Activated CD4-positive, alpha-beta T cell treated with anti-CD3 and anti-CD28 coated beads, Interleukin-2, amount 10 ng/mL, durations not matched to agents 24 days and 14 days (primary cell): ENCODE results near the gene CDH4. TPM values are rescaled to one million over a fixed set of nuclear protein-coding genes. Genes with fewer than 3 reads are reported as not detected.

Source experiments
- DNase-seq: peaks from one replicate; pipeline ENCODE4 v3.0.0; 2022
- H3K27ac Mint-ChIP-seq: one replicate; pipeline ENCODE4 v1.8.0; 2022; ENCODE audit warnings: mild to moderate bottlenecking, mixed read lengths
- H3K27me3 Mint-ChIP-seq: one replicate; pipeline ENCODE4 v1.8.0; 2022; ENCODE audit warnings: mixed read lengths
- H3K36me3 Mint-ChIP-seq: one replicate; pipeline ENCODE4 v1.8.0; 2022; ENCODE audit warnings: low read depth, mild to moderate bottlenecking, mixed read lengths
- H3K4me1 Mint-ChIP-seq: one replicate; pipeline ENCODE4 v1.8.0; 2021; ENCODE audit warnings: mixed read lengths
- H3K4me3 Mint-ChIP-seq: one replicate; pipeline ENCODE4 v1.8.0; 2022; ENCODE audit warnings: mild to moderate bottlenecking, moderate library complexity, mixed read lengths
- H3K9me3 Mint-ChIP-seq: one replicate; pipeline ENCODE4 v1.8.0; 2021; ENCODE audit warnings: mixed read lengths
- intact Hi-C: fragments of 100-400 bp; cut with micrococcal nuclease; formaldehyde crosslinking; loops from one replicate; pipeline ENCODE4 v1.15.1; 2023
- total RNA-seq: library from RNA; stranded (reverse); gene quantifications from 2 replicates; pipeline ENCODE4 v1.2.3, GENCODE V29; 2022

The CDH4 gene
- total RNA-seq, 1 donor from 2014 or later: not detected

GRCh38 chr20:61281286-61281795 lies 29.3 kb downstream of the CDH4 start:
- Mint-ChIP-seq H3K9me3 (peaks cover 2% of the 10 kb centered on the region), H3K27me3 (no peaks in the 10 kb centered on the region), H3K4me1 (no peaks in the 10 kb centered on the region), H3K36me3 (no peaks in the 10 kb centered on the region), H3K27ac (no peak overlapping the region), H3K4me3 (no peak overlapping the region)
- DNase-seq: no peak
- intact Hi-C loops: no loop called here

- H3K9me3 Mint-ChIP-seq: peaks cover 2% of the 10 kb centered on the region
Measured at GRCh38 chr20:61284752-61285151, 32.7 kb downstream of the CDH4 start.

GRCh38 chr20:61285152-61285645 lies 33.1 kb downstream of the CDH4 start:
- no peaks in the 10 kb centered on the region for H3K36me3 Mint-ChIP-seq
- no peak overlapping the region for H3K27ac Mint-ChIP-seq
- intact Hi-C loops: no loop called here
- no peak for DNase-seq
- no peaks in the 10 kb centered on the region for H3K4me1 Mint-ChIP-seq
- H3K9me3 Mint-ChIP-seq: peaks cover 2% of the 10 kb centered on the region
- H3K4me3 Mint-ChIP-seq: no peak overlapping the region
- H3K27me3 Mint-ChIP-seq: no peaks in the 10 kb centered on the region

More at GRCh38 chr20:61284752-61285151, 32.7 kb downstream of the CDH4 start:
- DNase-seq: no peak
- intact Hi-C loops: no loop called here
- no peaks in the 10 kb centered on the region for H3K27me3 Mint-ChIP-seq
- H3K4me3 Mint-ChIP-seq: no peak overlapping the region
- no peak overlapping the region for H3K27ac Mint-ChIP-seq
- H3K36me3 Mint-ChIP-seq: no peaks in the 10 kb centered on the region
- H3K4me1 Mint-ChIP-seq: no peaks in the 10 kb centered on the region

- Mint-ChIP-seq H3K27me3 (no peaks in the 10 kb centered on the region), H3K9me3 (peaks cover 2% of the 10 kb centered on the region), H3K27ac (no peak overlapping the region), H3K36me3 (no peaks in the 10 kb centered on the region), H3K4me1 (no peaks in the 10 kb centered on the region), H3K4me3 (no peak overlapping the region)
- no peak for DNase-seq
- intact Hi-C loops: no loop called here
Measured at GRCh38 chr20:61285691-61286090, 33.6 kb downstream of the CDH4 start.

GRCh38 chr20:61287583-61288275 lies 35.7 kb downstream of the CDH4 start:
- H3K27ac Mint-ChIP-seq: no peak overlapping the region
- intact Hi-C loops: no loop called here
- no peak overlapping the region for H3K4me3 Mint-ChIP-seq
- H3K27me3 Mint-ChIP-seq: no peaks in the 10 kb centered on the region
- DNase-seq: no peak
- no peaks in the 10 kb centered on the region for H3K9me3 Mint-ChIP-seq
- no peaks in the 10 kb centered on the region for H3K36me3 Mint-ChIP-seq
- H3K4me1 Mint-ChIP-seq: no peaks in the 10 kb centered on the region

- Mint-ChIP-seq H3K27ac (no peak overlapping the region), H3K4me3 (no peak overlapping the region), H3K36me3 (no peaks in the 10 kb centered on the region), H3K9me3 (no peaks in the 10 kb centered on the region), H3K27me3 (no peaks in the 10 kb centered on the region), H3K4me1 (no peaks in the 10 kb centered on the region)
- intact Hi-C loops: no loop called here
- no peak for DNase-seq
Measured at GRCh38 chr20:61288331-61288784, 36.3 kb downstream of the CDH4 start.

- no peak overlapping the region for H3K4me3 Mint-ChIP-seq
- no peaks in the 10 kb centered on the region for H3K27me3 Mint-ChIP-seq
- H3K4me1 Mint-ChIP-seq: no peaks in the 10 kb centered on the region
- no peak overlapping the region for H3K27ac Mint-ChIP-seq
- DNase-seq: no peak
- H3K9me3 Mint-ChIP-seq: no peaks in the 10 kb centered on the region
- H3K36me3 Mint-ChIP-seq: no peaks in the 10 kb centered on the region
- intact Hi-C loops: no loop called here
Measured at GRCh38 chr20:61289166-61289565, 37.1 kb downstream of the CDH4 start.

- no peaks in the 10 kb centered on the region for H3K9me3 Mint-ChIP-seq
- H3K4me1 Mint-ChIP-seq: no peaks in the 10 kb centered on the region
- no peak for DNase-seq
- no peak overlapping the region for H3K4me3 Mint-ChIP-seq
- H3K27ac Mint-ChIP-seq: no peak overlapping the region
- no peaks in the 10 kb centered on the region for H3K36me3 Mint-ChIP-seq
- H3K27me3 Mint-ChIP-seq: no peaks in the 10 kb centered on the region
- intact Hi-C loops: no loop called here
Measured at GRCh38 chr20:61290721-61291120, 38.7 kb downstream of the CDH4 start.

GRCh38 chr20:61291166-61291829 lies 39.2 kb downstream of the CDH4 start:
- H3K27ac Mint-ChIP-seq: no peak overlapping the region
- intact Hi-C loops: no loop called here
- DNase-seq: no peak
- H3K36me3 Mint-ChIP-seq: no peaks in the 10 kb centered on the region
- H3K9me3 Mint-ChIP-seq: no peaks in the 10 kb centered on the region
- no peak overlapping the region for H3K4me3 Mint-ChIP-seq
- no peaks in the 10 kb centered on the region for H3K4me1 Mint-ChIP-seq
- no peaks in the 10 kb centered on the region for H3K27me3 Mint-ChIP-seq

GRCh38 chr20:61292391-61292790 lies 40.3 kb downstream of the CDH4 start:
- H3K27me3 Mint-ChIP-seq: no peaks in the 10 kb centered on the region
- H3K27ac Mint-ChIP-seq: no peak overlapping the region
- H3K4me3 Mint-ChIP-seq: no peak overlapping the region
- no peaks in the 10 kb centered on the region for H3K4me1 Mint-ChIP-seq
- no peak for DNase-seq
- intact Hi-C loops: no loop called here
- H3K36me3 Mint-ChIP-seq: no peaks in the 10 kb centered on the region
- no peaks in the 10 kb centered on the region for H3K9me3 Mint-ChIP-seq

- Mint-ChIP-seq H3K4me3 (no peak overlapping the region), H3K36me3 (no peaks in the 10 kb centered on the region), H3K4me1 (no peaks in the 10 kb centered on the region), H3K27me3 (no peaks in the 10 kb centered on the region), H3K27ac (no peak overlapping the region), H3K9me3 (no peaks in the 10 kb centered on the region)
- intact Hi-C loops: no loop called here
- no peak for DNase-seq
Measured at GRCh38 chr20:61292821-61293612, 41.0 kb downstream of the CDH4 start.

GRCh38 chr20:61293951-61294350 lies 41.9 kb downstream of the CDH4 start:
- Mint-ChIP-seq H3K4me3 (no peak overlapping the region), H3K27ac (no peak overlapping the region), H3K4me1 (no peaks in the 10 kb centered on the region), H3K9me3 (no peaks in the 10 kb centered on the region), H3K27me3 (no peaks in the 10 kb centered on the region), H3K36me3 (no peaks in the 10 kb centered on the region)
- DNase-seq: no peak
- intact Hi-C loops: no loop called here

- Mint-ChIP-seq H3K4me3 (no peak overlapping the region), H3K36me3 (no peaks in the 10 kb centered on the region), H3K27me3 (no peaks in the 10 kb centered on the region), H3K9me3 (no peaks in the 10 kb centered on the region), H3K4me1 (no peaks in the 10 kb centered on the region), H3K27ac (no peak overlapping the region)
- intact Hi-C loops: no loop called here
- no peak for DNase-seq
Measured at GRCh38 chr20:61295249-61295648, 43.2 kb downstream of the CDH4 start.
